Left lobe of liver (tissue), 2 donors: ENCODE measurements around the gene FANK1. TPM values are rescaled to one million over a fixed set of nuclear protein-coding genes. Genes with fewer than 3 reads are reported as not detected.
A peak's percentile ranks its signal among the peaks of the same experiment; 100 is the strongest.
"Not testable (repeated sequence)": the region's sequence is repeated elsewhere in the genome, so short reads cannot be mapped to it uniquely, and the experiment has no call there.

Source experiments
- ATAC-seq: fragments of 200-7000 bp; cut with Tn5 transposase; one replicate; pipeline ENCODE4 v1.9.1; 2020; ENCODE audit warnings: mild to moderate bottlenecking, moderate library complexity
- DNase-seq: peaks from one replicate; pipeline ENCODE4 v3.0.0-alpha.2; 2020; ENCODE audit warnings: low spot score
- total RNA-seq: library from RNA; stranded (reverse); gene quantifications from one replicate; pipeline ENCODE4 v1.2.1, GENCODE V29; 2021
- donor health status: DM: no; HTN: no; CAD: no; lungs with moderate emphysema.
- donor health status: DM: no; HTN: yes; CAD: no.

The FANK1 gene
- total RNA-seq, 1 donor from 2014 or later, result not detected

- DNase-seq (no peak), ATAC-seq (no peak)
Observed at GRCh38 chr10:126016156-126016805, 119.9 kb downstream of the FANK1 start.

GRCh38 chr10:126016882-126017281, 120.5 kb downstream of the FANK1 start:
- ATAC-seq (no peak), DNase-seq (no peak)

- ATAC-seq (no peak), DNase-seq (no peak)
Observed at GRCh38 chr10:126017961-126018560, 121.7 kb downstream of the FANK1 start.

GRCh38 chr10:126021833-126022500, 125.6 kb downstream of the FANK1 start:
- DNase-seq (no peak), ATAC-seq (no peak)

GRCh38 chr10:126022841-126023240, 126.5 kb downstream of the FANK1 start:
- no peak for ATAC-seq
- DNase-seq, result no peak

GRCh38 chr10:126027692-126028091, 131.3 kb downstream of the FANK1 start:
- no peak for ATAC-seq
- DNase-seq, result no peak

- DNase-seq (no peak), ATAC-seq (no peak)
Observed at GRCh38 chr10:126029999-126030398, 133.6 kb downstream of the FANK1 start.

- no peak for ATAC-seq
- no peak for DNase-seq
Observed at GRCh38 chr10:126034586-126034985, 138.2 kb downstream of the FANK1 start.

GRCh38 chr10:126036515-126036914, 140.2 kb downstream of the FANK1 start:
- no peak for DNase-seq
- ATAC-seq, result no peak

GRCh38 chr10:126037946-126038345, 141.6 kb downstream of the FANK1 start:
- DNase-seq (no peak), ATAC-seq (no peak)

- ATAC-seq, result no peak
- DNase-seq, result no peak
Observed at GRCh38 chr10:126041117-126041516, 144.8 kb downstream of the FANK1 start.

- ATAC-seq (peak; percentile 90), DNase-seq (peak; percentile 70)
Observed at GRCh38 chr10:126041804-126042231, 145.5 kb downstream of the FANK1 start.

GRCh38 chr10:126042354-126042753, 146.0 kb downstream of the FANK1 start:
- DNase-seq, result no peak
- ATAC-seq, result no peak

- ATAC-seq (no peak), DNase-seq (no peak)
Observed at GRCh38 chr10:126042906-126043305, 146.5 kb downstream of the FANK1 start.

- no peak for ATAC-seq
- no peak for DNase-seq
Observed at GRCh38 chr10:126043389-126043788, 147.0 kb downstream of the FANK1 start.

- DNase-seq (no peak), ATAC-seq (no peak)
Observed at GRCh38 chr10:126045861-126046260, 149.5 kb downstream of the FANK1 start.

GRCh38 chr10:126046831-126047230, 150.5 kb downstream of the FANK1 start:
- ATAC-seq, result no peak

GRCh38 chr10:126047749-126048148, 151.4 kb downstream of the FANK1 start:
- ATAC-seq, result not testable (repeated sequence)

More at GRCh38 chr10:126046831-126047230, 150.5 kb downstream of the FANK1 start:
- no peak for DNase-seq

GRCh38 chr10:126049759-126050700, 153.7 kb downstream of the FANK1 start:
- DNase-seq, result no peak
- ATAC-seq, result peak; percentile 70

More at GRCh38 chr10:126047749-126048148, 151.4 kb downstream of the FANK1 start:
- not testable (repeated sequence) for DNase-seq

GRCh38 chr10:126052171-126052570, 155.8 kb downstream of the FANK1 start:
- no peak for ATAC-seq
- DNase-seq, result no peak

GRCh38 chr10:126054191-126054590, 157.8 kb downstream of the FANK1 start:
- ATAC-seq (no peak), DNase-seq (no peak)
